Fibroblast of skin of right biceps (primary cell): ENCODE data around the gene MEIS2.
A peak's percentile ranks its signal among the peaks of the same experiment; 100 is the strongest.

ENCODE experiments used
- DNase-seq: peaks from one replicate; pipeline ENCODE4 v3.0.0-alpha.2; 2013

Gene MEIS2

DNA sequence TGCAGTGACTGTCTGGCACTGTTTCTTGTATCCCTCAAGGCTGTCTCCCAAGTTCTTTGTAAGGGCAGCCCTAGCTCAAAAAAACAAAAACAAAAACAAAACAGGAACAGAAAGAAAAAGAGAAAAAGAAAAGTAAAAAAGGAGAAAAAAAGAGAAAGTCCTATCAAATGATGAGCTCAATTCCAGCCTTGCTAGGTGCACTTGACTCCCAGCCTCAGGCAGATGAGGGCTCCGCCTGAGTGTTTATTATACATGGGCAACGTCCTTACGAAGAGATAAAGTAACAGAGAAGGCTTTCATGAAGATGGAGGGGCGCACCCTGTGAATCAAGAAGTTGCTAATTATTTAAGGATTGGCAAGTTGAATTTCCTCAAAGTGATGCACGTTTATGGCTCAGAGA lies 175.3 kb downstream of the MEIS2 start:
- DNase-seq: no peak

GRCh38 chr15:36924034-36924433 lies 176.3 kb downstream of the MEIS2 start:
- no peak for DNase-seq

- no peak for DNase-seq
Observed at GRCh38 chr15:36921484-36922091, 178.8 kb downstream of the MEIS2 start.

DNA sequence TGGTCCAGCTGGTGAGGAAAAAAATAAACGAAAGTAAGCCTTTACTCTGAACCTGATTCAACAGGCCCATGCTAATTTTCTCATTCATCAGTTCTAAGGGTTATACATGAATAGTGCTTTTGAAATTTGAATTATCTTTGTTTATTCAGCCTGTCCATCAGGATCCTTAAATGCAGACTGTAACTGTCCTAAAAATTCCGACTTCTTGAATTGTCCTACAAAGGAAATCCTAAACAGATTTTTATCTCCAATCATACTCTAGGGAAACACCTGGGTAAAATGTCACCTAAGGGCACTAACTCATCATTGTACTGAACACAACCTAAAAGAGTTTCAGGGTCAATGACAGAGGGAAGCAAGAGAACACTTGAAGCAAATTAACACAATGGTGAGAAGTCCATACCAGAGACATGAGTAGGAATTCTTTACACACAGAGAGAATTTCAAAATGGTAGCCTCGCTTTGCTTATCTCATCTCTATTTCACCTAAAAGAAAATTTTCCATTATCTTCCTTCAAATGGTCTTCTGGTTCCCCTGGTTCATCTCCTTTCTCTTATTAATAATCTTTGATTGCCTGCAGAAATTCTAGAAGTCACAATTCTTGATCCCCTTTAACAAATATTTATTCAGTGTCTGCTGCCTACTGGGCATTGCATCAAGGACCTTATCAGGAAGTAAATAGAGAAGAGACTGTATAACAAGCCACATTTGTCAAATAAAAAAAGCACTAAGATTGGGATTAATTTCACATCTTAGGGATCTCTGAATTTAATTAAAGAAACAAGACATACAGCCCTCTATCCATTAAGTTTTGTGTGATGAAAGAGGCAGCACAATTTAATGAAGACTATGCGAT lies 182.7 kb downstream of the MEIS2 start:
- DNase-seq: no peak

DNA sequence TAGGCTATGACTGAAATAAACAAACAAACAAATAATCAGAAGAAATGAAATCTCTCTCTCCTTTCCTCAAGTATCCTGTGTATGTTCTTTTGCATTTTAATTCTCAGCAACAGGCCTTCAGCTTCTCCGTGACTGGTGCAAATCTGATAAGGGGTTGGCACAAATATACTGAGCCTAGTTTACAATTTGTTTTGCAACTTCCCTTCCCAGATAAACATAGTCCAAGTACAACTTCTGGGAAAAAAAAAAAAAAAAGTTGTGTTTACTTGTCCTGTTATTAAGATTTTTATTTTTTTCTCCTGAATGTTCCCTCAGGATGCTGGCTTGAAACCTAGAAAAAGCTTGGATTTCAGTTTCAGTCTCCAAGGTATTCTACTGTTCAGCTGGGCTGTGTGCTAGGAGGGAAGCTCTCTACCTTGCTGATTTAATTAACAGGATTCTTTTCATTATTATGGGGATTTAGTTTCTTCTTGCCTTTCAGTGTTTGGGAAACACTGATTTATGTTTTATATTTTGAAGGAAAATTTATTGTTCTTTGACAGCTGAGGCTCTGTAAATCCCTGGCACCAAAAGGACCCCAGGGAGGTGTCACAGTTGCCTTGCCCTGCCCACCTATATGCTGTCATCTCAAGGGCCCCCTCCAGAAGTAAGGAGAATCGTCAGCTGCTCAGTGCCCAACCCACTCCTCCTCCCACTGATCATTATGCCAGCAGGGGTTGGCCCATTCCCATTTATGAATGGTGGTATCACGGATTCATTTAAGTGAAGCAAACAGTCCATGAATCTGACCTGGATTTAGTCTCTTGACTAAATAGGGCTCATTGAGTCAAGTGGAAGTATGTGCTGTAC lies 185.2 kb downstream of the MEIS2 start:
- DNase-seq: no peak

DNA sequence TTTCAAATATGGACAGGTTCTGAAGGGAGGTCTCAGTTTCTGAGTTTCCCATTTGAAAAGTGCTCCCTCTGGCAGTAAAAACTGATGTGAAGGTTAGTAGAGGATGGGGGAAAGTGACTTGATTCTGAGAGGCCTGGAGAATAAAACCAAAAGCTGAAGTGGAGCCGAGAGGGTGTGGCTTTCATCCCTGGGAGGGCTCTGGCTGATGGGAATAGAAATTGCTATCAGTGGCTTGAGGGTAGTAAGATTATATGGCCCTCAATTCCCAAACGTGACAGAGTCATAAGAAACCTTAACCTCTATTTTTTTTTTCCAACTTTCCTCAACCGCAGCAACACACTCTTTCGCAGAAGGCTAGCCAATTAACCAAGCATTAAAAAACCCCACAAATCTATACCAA lies 185.9 kb downstream of the MEIS2 start:
- no peak for DNase-seq

DNA sequence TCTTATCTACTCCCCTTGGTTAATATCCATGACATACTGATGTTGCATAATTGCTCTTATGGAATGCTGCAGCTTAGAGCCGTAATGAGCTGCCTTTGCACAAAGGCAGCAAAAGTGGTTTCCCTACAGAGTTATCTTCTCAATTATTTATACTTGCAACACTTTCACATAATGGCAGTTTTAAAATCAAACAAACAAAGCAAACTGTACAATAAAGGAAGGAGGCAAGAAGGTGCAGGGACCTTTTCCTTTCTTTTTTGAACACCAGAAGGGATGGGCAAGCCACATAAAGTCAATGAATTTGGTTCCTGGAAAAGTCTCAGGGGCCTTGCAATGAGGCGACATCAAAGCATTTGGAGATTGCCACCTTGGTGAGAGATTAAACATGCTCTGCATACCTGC lies 188.0 kb downstream of the MEIS2 start:
- peak; percentile 42 for DNase-seq

GRCh38 chr15:36911322-36911944 lies 188.9 kb downstream of the MEIS2 start:
- DNase-seq: peak; percentile 62

GRCh38 chr15:36908991-36909390 lies 191.4 kb downstream of the MEIS2 start:
- DNase-seq: no peak

- DNase-seq: no peak
Observed at GRCh38 chr15:36907295-36907694, 193.1 kb downstream of the MEIS2 start.

DNA sequence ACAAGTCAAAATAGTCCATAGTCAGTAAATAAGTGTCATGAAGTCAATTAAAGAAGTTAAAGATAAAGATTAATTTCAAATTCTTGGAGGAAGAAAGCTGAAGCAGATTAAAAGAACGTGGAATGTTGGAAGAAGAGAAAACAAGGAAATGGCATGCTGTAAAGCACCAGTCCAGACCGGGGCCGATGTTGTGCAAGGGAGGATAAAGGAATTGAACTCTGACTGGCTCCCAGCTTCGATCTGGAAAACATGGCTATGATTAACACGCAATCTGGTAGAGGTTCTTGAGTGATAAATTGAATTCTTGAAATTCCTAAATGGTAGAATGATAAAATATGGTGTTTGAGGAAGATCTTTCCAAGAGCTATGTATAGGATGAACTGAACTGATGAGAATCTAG lies 194.4 kb downstream of the MEIS2 start:
- peak; percentile 92 for DNase-seq

DNA sequence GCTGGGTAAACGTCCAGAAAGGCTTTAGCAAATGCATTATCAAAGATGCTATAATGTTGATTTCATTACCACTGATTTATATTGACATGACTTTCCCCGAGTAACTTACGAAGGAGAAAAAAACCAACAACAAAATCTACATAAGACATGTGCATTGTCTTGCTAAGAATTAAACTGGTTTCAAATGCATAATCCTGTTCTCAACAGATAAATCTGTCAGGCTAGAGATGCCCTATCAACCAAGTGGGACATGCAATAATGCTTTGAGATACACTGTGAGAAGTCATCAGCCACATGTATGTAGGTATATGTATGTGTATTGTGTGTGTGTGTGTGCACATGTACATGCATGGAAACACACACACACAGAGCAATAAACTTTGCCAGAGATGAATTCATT lies 195.6 kb downstream of the MEIS2 start:
- no peak for DNase-seq

- DNase-seq: no peak
Observed at GRCh38 chr15:36903922-36904556, 196.3 kb downstream of the MEIS2 start.

DNA sequence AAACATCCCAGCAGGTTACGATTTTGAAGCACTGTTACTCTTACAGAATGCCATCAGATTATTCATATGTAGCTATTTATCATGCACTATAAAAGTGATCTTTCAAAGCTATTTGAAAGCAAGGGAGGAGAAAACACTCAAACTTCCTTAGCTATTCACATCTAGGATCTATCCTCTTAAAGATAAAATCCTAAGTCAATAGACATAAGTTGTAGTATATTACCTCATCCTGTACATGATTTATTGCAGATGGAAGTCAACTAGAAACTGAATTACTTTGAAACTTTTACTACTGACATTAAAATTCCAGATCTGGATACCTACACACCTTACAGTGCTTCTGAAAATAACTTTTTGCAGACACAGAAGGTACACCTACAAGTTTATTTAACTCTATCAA lies 197.2 kb downstream of the MEIS2 start:
- DNase-seq: no peak

GRCh38 chr15:36901012-36901411 lies 199.3 kb downstream of the MEIS2 start:
- DNase-seq: no peak

DNA sequence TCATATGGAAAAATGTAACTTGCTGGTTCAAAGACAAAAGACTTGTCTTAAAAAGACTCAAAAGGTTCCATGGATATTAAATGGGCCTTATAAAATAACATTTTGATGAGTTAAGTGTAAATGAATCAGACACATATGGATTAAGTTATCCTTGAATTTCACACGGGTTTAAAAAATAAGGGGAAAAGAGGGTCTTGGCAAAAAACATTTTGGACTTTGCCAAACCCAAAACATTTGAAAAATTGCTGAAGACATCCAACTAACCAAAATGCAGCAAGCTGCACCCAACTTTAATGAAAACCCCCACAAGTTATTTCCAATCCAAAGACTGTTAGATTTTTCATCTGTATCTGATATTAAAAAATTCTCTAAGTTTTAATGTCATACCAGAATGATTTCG lies 200.7 kb downstream of the MEIS2 start:
- DNase-seq: peak; percentile 68

DNA sequence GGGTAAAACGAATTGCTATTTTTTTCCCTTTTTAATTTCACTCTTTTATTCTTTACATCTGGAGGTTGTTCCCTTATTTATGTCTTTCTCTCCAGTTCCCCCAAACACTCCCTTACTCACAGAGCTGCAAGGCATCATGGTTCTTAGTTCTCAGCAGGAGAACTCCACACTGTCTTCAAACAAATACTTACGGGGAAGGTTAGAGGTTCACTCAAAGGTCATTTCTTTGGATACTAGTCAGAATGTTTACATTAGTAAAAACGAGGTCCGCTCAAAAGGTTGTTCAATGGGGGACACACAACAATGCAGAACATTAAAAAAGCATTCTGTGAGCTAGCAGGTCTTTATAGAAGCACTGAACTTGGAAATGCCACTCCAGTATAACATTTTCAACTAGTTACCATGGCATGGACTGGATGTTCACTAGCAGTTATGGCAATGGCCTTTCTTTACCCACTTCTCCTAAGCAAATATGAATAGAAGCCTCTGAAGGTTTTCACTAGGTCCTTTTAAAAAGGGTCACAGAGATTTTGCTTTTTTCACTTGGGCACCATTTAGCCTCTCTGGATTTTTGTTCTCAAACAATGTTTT lies 201.7 kb downstream of the MEIS2 start:
- DNase-seq: no peak

- DNase-seq: no peak
Observed at GRCh38 chr15:36897834-36898233, 202.5 kb downstream of the MEIS2 start.

GRCh38 chr15:36896949-36897348 lies 203.4 kb downstream of the MEIS2 start:
- no peak for DNase-seq

GRCh38 chr15:36894075-36894474 lies 206.3 kb downstream of the MEIS2 start:
- DNase-seq: no peak

DNA sequence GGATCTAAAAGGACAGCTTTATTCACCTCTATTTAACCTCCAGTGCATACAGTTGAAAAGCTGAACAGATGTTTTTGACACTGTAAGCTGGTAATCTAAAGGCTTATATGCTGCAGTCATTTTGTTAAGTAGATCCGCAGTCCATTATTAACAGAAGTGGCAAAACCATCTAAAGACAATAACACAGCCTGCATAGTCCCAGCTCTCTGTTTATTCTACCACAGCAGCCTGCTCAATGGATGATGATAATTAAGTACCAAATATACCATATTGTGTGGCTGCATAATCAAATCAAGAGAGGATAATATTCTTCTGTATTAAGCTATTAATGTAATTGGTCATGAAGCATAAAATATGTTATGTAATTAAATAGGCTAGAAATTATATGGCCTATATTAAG lies 207.1 kb downstream of the MEIS2 start:
- DNase-seq: no peak
